Stimulated activated naive CD8-positive, alpha-beta T cell treated with anti-CD3 and anti-CD28 coated beads, Interleukin-15, Interleukin-2, amounts not matched to agents 100 ng/mL and 50 ng/mL, for 24 hours (primary cell): ENCODE results near the gene RNF39.
A peak's percentile ranks its signal among the peaks of the same experiment; 100 is the strongest.

Experiments
- H3K27ac Mint-ChIP-seq: one replicate; pipeline ENCODE4 v1.8.0; 2021; ENCODE audit warnings: mild to moderate bottlenecking, mixed read lengths
- H3K27me3 Mint-ChIP-seq: one replicate; pipeline ENCODE4 v1.8.0; 2021; ENCODE audit warnings: mixed read lengths
- H3K36me3 Mint-ChIP-seq: one replicate; pipeline ENCODE4 v1.8.0; 2021; ENCODE audit warnings: low read depth, mixed read lengths
- H3K4me1 Mint-ChIP-seq: one replicate; pipeline ENCODE4 v1.8.0; 2021; ENCODE audit warnings: low read depth, mixed read lengths
- H3K4me3 Mint-ChIP-seq: one replicate; pipeline ENCODE4 v1.8.0; 2021; ENCODE audit warnings: mild to moderate bottlenecking, mixed read lengths
- H3K9me3 Mint-ChIP-seq: one replicate; pipeline ENCODE4 v1.8.0; 2021; ENCODE audit warnings: mixed read lengths

Gene RNF39

DNA sequence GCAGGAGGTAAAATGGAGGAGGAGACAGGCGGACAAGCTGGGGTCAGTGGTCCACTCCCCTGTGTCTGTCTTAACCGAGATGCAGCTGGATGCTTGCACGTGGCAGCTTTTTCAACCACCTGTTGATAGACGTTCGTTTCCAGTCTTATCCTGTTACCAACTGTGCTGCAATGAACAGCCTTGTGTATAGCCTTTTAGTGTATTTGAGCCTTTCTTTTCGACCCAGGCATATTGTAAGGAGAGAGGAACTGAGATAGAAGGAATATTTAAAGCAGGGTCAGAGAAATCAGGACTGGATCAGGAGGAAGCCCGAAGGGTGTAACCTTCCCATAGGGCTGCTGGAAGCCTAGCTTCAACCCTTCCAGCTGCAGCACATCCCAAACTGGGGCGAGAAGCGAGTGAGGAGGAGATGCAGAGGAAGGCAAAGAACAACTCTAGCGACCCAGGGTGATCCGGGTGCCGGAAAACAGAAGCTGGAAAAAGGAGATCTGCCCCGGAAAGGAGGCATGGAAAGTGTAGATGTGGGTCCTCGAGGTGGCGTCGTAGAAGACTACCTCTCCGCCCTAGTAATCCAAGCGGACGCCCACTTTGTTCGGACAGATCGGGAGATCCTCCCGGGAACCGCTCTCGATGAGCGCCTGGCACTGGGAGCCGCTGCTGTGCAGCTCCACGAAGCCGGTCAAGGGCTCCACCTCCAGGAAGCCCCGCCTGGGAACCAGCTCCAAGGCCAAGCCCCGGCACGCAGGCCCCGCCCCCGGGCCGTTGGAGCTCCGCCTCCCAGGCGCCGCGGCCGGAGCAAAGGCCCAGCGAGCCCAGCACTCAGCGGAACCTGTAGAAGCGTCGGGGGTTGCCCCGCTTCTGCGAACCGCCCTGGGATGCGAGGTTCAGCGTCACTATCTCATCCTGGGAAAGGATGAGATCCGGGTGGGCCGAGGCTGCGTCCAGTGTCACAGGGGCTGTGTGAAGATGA, 26.2 kb upstream of the RNF39 start:
- no peaks in the 10 kb centered on the region for H3K36me3 Mint-ChIP-seq
- H3K4me3 Mint-ChIP-seq = peak overlapping the region; percentile 75
- no peaks in the 10 kb centered on the region for H3K9me3 Mint-ChIP-seq
- H3K27ac Mint-ChIP-seq = peak overlapping the region; percentile 56
- peaks cover 54% of the 10 kb centered on the region for H3K4me1 Mint-ChIP-seq
- peaks cover 58% of the 10 kb centered on the region for H3K27me3 Mint-ChIP-seq

DNA sequence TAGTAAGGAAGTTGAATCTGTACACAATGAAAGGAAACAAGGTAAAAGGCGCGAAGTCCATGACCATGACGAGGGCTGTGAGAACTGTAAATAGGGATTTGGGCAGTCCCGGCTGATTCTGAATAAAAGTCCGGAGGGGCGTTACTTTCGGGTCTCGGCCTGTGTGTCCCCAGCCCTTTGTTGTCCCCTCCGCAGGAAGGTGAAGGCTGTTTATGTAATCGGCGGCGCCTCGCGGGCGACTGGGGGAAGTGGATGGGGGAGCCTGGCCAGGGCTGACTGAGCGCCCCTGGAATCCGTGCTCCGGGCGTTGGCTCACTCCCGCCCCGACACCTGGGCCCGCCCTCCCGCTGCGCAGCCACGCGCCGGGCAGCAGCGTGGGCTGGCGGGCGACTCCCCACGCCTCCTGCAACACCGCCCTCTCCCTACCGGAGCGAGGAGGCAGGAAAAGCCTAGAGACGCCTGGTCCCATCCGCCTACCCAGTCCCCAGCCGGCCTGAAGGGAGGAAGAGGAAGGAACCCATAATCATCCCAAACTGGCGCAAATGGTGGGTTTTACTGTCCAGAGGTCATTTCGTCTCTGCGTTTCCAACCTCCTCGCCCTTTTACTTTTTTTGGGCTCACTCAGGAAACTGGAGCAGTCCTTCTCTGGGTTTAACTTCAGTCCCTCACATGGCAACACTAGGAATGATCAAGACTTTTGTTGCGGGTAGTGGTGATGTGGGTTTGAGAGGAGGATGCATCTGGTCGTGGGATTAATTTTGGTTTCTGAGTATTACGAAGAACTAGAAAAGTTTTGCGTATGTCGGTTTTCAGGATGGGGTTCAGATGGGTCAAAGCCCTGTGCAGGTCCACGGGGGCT, 25.2 kb upstream of the RNF39 start:
- Mint-ChIP-seq H3K9me3 (no peaks in the 10 kb centered on the region), H3K4me1 (peaks cover 54% of the 10 kb centered on the region), H3K27ac (peak overlapping the region; percentile 56), H3K4me3 (peak overlapping the region; percentile 75), H3K27me3 (peaks cover 60% of the 10 kb centered on the region), H3K36me3 (no peaks in the 10 kb centered on the region)

- Mint-ChIP-seq H3K4me1 (peaks cover 54% of the 10 kb centered on the region), H3K27me3 (peaks cover 64% of the 10 kb centered on the region), H3K4me3 (peak overlapping the region; percentile 68), H3K9me3 (no peaks in the 10 kb centered on the region), H3K36me3 (no peaks in the 10 kb centered on the region), H3K27ac (no peak overlapping the region)
Measured at GRCh38 chr6:30100154-30100553, 24.6 kb upstream of the RNF39 start.

DNA sequence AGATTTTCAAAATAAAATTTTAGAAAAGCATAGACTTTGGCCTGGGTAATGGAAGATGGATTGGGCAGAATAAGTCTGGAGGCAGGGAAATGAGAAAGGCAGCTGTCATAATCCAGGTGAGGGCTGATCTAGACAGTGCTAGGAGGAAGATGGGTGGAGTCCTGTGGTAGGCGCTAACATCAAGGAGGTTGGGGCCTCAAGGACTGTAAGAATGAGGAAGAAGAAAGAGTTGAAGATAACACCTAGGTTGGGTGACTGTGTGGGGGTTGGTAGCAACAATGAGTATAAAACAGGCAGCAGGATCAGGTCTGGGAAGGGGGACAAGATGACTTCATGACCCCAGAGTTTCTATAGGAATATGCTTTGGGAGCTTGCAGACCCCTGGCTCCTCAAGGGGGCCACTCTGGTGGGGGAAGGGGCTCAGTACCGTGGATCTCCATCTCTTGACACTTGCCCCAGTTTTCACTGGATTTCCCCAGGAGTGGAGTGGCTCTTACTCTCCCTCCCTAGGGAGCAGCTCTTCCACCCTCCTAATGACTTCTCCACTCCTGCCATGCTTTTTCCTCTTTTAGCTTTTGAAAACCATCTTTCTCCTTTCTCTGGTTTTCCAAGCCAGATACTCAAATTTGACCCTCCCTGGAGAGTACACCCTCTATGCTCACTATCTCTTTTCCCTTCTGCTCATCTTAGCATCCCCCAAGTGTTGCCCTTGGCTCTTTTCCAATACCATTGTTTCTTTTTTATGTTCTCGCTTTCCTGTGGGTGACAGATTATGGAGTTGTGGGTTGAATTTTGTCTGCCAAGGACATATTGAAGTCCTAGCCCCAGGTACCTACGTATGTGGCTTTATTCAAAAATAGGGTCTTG, 22.6 kb upstream of the RNF39 start:
- Mint-ChIP-seq H3K36me3 (no peaks in the 10 kb centered on the region), H3K9me3 (no peaks in the 10 kb centered on the region), H3K27ac (no peak overlapping the region), H3K4me3 (no peak overlapping the region), H3K27me3 (peaks cover 58% of the 10 kb centered on the region), H3K4me1 (peaks cover 46% of the 10 kb centered on the region)

DNA sequence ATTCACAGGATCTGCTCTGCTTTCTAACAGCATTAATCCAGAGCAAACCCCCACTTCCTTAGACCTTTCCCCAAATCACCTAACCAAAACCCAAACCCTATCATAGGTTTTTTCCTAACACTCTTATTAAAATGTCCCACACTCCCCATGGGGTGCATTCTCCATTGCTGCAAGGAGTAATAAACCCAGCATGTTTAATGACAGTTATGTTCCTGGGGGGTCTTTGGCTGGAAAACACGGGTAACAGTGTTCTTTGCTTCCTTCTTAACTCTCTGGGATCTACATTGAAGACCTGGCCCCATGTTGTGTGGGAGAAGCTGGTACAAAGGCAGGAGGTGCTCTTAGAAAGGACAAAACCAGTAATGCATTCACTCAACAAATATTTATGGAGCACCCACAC, 21.3 kb upstream of the RNF39 start:
- Mint-ChIP-seq H3K9me3 (no peaks in the 10 kb centered on the region), H3K27ac (no peak overlapping the region), H3K4me1 (peaks cover 35% of the 10 kb centered on the region), H3K27me3 (peaks cover 70% of the 10 kb centered on the region), H3K36me3 (no peaks in the 10 kb centered on the region), H3K4me3 (no peak overlapping the region)

- Mint-ChIP-seq H3K4me3 (no peak overlapping the region), H3K9me3 (no peaks in the 10 kb centered on the region), H3K4me1 (peaks cover 10% of the 10 kb centered on the region), H3K27me3 (peaks cover 65% of the 10 kb centered on the region), H3K27ac (no peak overlapping the region), H3K36me3 (no peaks in the 10 kb centered on the region)
Measured at GRCh38 chr6:30093951-30094661, 18.5 kb upstream of the RNF39 start.

DNA sequence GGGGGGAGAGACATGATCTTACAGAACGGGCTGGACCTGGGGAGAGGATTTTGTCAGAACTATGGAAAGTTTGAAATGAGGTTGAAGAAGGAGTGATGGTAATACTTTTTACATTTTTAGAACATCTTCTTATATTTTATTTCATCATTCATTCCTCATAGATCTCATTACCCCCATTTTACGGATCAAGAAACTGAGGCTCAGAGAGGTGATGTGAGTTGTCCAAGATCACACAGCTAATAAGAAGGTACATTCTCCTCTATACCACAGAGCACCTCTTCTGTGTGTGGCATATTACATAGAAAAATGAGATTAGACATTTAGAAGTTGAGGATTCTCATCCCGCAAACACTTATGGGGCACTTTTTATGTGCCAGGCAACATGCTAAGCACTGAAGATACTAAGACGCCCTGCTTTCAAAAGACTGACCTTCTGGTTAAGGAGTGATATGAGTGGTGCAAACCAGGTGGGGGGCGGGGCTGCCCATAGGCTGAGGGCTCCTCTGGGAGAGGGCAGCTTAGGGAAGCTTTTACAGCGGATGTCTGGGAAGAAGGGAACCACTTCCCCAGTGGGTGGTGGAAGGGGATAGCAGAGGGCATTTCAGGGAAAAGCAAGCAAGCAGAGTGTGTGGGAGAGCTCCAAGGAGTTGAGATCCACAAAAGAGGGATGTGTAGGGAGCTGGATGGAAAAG, 17.4 kb upstream of the RNF39 start:
- Mint-ChIP-seq H3K4me3 (no peak overlapping the region), H3K9me3 (no peaks in the 10 kb centered on the region), H3K36me3 (no peaks in the 10 kb centered on the region), H3K27ac (no peak overlapping the region), H3K27me3 (peaks cover 64% of the 10 kb centered on the region), H3K4me1 (peaks cover 5% of the 10 kb centered on the region)

GRCh38 chr6:30091577-30092381, 16.2 kb upstream of the RNF39 start:
- Mint-ChIP-seq H3K27ac (no peak overlapping the region), H3K36me3 (no peaks in the 10 kb centered on the region), H3K9me3 (no peaks in the 10 kb centered on the region), H3K4me3 (no peak overlapping the region), H3K27me3 (peaks cover 69% of the 10 kb centered on the region), H3K4me1 (no peaks in the 10 kb centered on the region)

GRCh38 chr6:30087876-30088275, 12.3 kb upstream of the RNF39 start:
- Mint-ChIP-seq H3K27ac (no peak overlapping the region), H3K27me3 (peaks cover 54% of the 10 kb centered on the region), H3K4me3 (no peak overlapping the region), H3K4me1 (no peaks in the 10 kb centered on the region), H3K9me3 (no peaks in the 10 kb centered on the region), H3K36me3 (no peaks in the 10 kb centered on the region)

DNA sequence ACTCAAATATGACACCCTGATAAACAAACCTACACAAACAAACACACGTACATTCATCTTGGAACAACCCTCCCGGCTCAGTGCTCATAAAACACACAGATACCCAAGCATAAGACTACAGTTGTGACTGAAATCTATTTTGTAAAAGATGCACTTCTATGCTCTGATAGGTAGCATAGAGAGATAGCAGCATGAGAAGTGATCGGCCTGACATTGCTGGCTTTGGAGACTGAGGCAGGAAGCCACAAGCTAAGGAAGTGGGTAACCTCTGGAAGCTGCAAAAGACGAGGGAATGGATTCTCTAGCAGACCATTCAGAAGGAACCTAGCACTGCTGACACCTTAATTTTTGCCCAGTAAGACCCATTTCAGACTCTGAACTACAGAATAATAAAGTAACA, 1.6 kb upstream of the RNF39 start:
- peaks cover 2% of the 10 kb centered on the region for H3K36me3 Mint-ChIP-seq
- no peaks in the 10 kb centered on the region for H3K9me3 Mint-ChIP-seq
- no peak overlapping the region for H3K27ac Mint-ChIP-seq
- no peak overlapping the region for H3K4me3 Mint-ChIP-seq
- H3K4me1 Mint-ChIP-seq = peaks cover 21% of the 10 kb centered on the region
- H3K27me3 Mint-ChIP-seq = peaks cover 51% of the 10 kb centered on the region

DNA sequence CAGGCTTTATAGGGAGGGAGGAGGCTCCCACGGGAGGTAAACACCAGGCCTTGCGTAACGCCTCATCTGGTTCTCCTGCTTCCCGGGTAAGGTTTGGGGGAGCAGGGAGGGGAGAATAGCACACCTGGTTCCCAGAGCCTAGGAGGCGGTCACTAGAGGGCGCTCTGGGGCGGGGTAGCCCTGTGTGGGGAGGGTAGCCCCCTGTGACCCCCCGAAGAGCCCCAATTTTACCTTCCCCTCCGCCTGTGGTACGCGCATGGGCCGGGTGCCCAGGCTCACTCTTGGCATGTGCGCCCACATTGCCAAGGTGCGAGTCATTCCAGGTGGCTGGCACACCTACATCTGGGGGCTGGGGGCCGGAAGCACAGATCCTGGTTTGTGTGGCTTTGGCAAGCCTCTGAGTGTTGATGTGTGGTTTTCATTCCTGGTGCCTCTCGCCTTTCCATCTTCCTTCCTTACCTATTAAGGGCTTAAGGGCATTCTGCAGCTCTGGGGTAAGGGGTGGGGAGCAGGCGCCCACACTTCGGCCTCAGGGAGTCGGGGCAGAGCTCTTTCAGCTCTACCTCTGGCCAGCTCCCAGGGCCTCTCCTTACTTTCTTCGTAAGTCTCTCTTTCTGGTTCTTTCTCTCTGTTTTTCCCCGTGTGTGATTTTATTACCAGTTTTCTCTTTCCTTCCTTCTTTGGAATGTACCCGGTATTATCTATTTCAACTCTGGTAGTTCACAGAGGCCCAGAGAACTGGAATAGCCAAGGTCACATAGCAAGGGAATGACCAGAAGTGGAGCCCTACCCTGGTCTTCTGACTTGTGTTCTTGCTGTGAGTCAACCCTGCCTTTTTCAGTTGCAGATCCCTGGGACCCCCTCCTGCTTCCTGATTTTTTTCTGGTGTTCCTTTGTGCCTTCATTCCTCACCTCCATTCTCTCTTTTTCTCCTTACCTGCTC, 492 bp upstream of the RNF39 start:
- Mint-ChIP-seq H3K4me1 (peaks cover 27% of the 10 kb centered on the region), H3K36me3 (peaks cover 8% of the 10 kb centered on the region), H3K27ac (no peak overlapping the region), H3K4me3 (peak overlapping the region; percentile 24), H3K27me3 (peaks cover 60% of the 10 kb centered on the region), H3K9me3 (no peaks in the 10 kb centered on the region)
